Mesenchymal stem cell (in vitro differentiated cells and primary cell): ENCODE measurements around the gene ZFYVE1.

Experiments used
- DNase-seq: peaks from one replicate; pipeline ENCODE4 v3.0.0-alpha.2; 2013
- H2AFZ ChIP-seq: one replicate; pipeline ENCODE4 v1.6.1; 2013; ENCODE audit warnings: low read depth, mild to moderate bottlenecking, control low read depth, inconsistent platforms, low read length, moderate library complexity
- H2AK5ac ChIP-seq: 2 replicates; pipeline ENCODE4 v1.6.1; 2013; ENCODE audit warnings: low read length, moderate library complexity, mild to moderate bottlenecking, inconsistent platforms; ENCODE audit not compliant: severe bottlenecking
- H2BK120ac ChIP-seq: one replicate; pipeline ENCODE4 v1.6.1; 2013; ENCODE audit warnings: low read depth, mild to moderate bottlenecking, inconsistent platforms, low read length, moderate library complexity
- H2BK12ac ChIP-seq, 2 experiments: one replicate each; pipeline ENCODE4 v1.6.1; 2013; ENCODE audit warnings: inconsistent platforms in 2 of 2, low read length in 2 of 2, mild to moderate bottlenecking in 2 of 2, moderate library complexity in 2 of 2, control low read depth in 1 of 2
- H2BK15ac ChIP-seq: one replicate; pipeline ENCODE4 v1.6.1; 2013; ENCODE audit warnings: mild to moderate bottlenecking, low read depth, inconsistent platforms; ENCODE audit not compliant: poor library complexity, severe bottlenecking
- H2BK5ac ChIP-seq: 2 replicates; pipeline ENCODE4 v1.6.1; 2013; ENCODE audit warnings: low read depth, mild to moderate bottlenecking, low read length, control low read depth, inconsistent platforms; ENCODE audit not compliant: poor library complexity, severe bottlenecking
- H3K14ac ChIP-seq, 2 experiments: one replicate each; pipeline ENCODE4 v1.6.1; 2013; ENCODE audit warnings: inconsistent platforms in 2 of 2, low read length in 2 of 2, control low read depth in 1 of 2, mild to moderate bottlenecking in 1 of 2, moderate library complexity in 1 of 2
- H3K18ac ChIP-seq, 2 experiments: one replicate each; pipeline ENCODE4 v1.6.1; 2013; ENCODE audit warnings: inconsistent platforms in 2 of 2, low read length in 2 of 2, control low read depth in 1 of 2, low read depth in 1 of 2, mild to moderate bottlenecking in 1 of 2
- H3K23ac ChIP-seq, 2 experiments: one replicate each; pipeline ENCODE4 v1.6.1; 2013; ENCODE audit warnings: inconsistent platforms in 2 of 2, low read length in 2 of 2, mild to moderate bottlenecking in 2 of 2, moderate library complexity in 2 of 2, control low read depth in 1 of 2
- H3K27ac ChIP-seq: 2 replicates; pipeline ENCODE4 v1.5.1; 2013; ENCODE audit warnings: mild to moderate bottlenecking, moderate library complexity, low read length, control low read depth, inconsistent platforms; ENCODE audit not compliant: poor library complexity, severe bottlenecking
- H3K27me3 ChIP-seq, 2 experiments: 2 replicates each; pipeline versions ENCODE4 v1.6.1 to v1.7.0; 2013; ENCODE audit warnings: low read length in 2 of 2, mild to moderate bottlenecking in 2 of 2, moderate library complexity in 2 of 2, control low read depth in 1 of 2, inconsistent platforms in 1 of 2; ENCODE audit not compliant: control insufficient read depth in 1 of 2, insufficient read depth in 1 of 2
- H3K36me3 ChIP-seq, 2 experiments: 2 replicates each; pipeline versions ENCODE4 v1.6.1 to v1.7.0; 2013; ENCODE audit warnings: low read length in 2 of 2, control low read depth in 1 of 2, inconsistent platforms in 1 of 2, low read depth in 1 of 2, mild to moderate bottlenecking in 1 of 2; ENCODE audit not compliant: insufficient read depth in 2 of 2, control insufficient read depth in 1 of 2
- H3K4ac ChIP-seq, 2 experiments: one replicate each; pipeline ENCODE4 v1.6.1; 2013; ENCODE audit warnings: inconsistent platforms in 2 of 2, low read length in 2 of 2, mild to moderate bottlenecking in 2 of 2, moderate library complexity in 2 of 2, control low read depth in 1 of 2, low read depth in 1 of 2
- H3K4me1 ChIP-seq: 2 replicates; pipeline ENCODE4 v1.6.1; 2013; ENCODE audit warnings: low read depth, low read length, control low read depth; ENCODE audit not compliant: control insufficient read depth, insufficient read depth
- H3K4me2 ChIP-seq: 2 replicates; pipeline ENCODE4 v1.6.1; 2013; ENCODE audit warnings: low read length, mild to moderate bottlenecking, inconsistent platforms; ENCODE audit not compliant: poor library complexity, severe bottlenecking
- H3K4me3 ChIP-seq, 2 experiments: 2 replicates each; pipeline versions ENCODE4 v1.5.1 to v1.7.0; 2013; ENCODE audit warnings: low read length in 2 of 2, mild to moderate bottlenecking in 2 of 2, control low read depth in 1 of 2, low read depth in 1 of 2; ENCODE audit not compliant: insufficient read depth in 1 of 2
- H3K79me1 ChIP-seq: replicated peaks from 2 replicates; pipeline ENCODE4 v1.6.1; 2013; ENCODE audit warnings: mild to moderate bottlenecking, control low read depth, low read length, inconsistent platforms; ENCODE audit not compliant: poor library complexity, severe bottlenecking
- H3K9ac ChIP-seq: 2 replicates; pipeline ENCODE4 v1.7.0; 2013; ENCODE audit warnings: mild to moderate bottlenecking, low read length, moderate library complexity
- H3K9me3 ChIP-seq: 2 replicates; pipeline ENCODE4 v1.7.0; 2013; ENCODE audit warnings: mild to moderate bottlenecking, low read length; ENCODE audit not compliant: control insufficient read depth
- H4K8ac ChIP-seq: one replicate; pipeline ENCODE4 v1.6.1; 2013; ENCODE audit warnings: inconsistent platforms, mild to moderate bottlenecking, low read length, moderate library complexity
- H4K91ac ChIP-seq: one replicate; pipeline ENCODE4 v1.6.1; 2013; ENCODE audit warnings: mild to moderate bottlenecking, low read length, inconsistent platforms
- WGBS: methylation state at CpG from one replicate; pipeline ENCODE4 v1.1.7; 2013; ENCODE audit warnings: mixed read lengths; 5-methylcytosine and 5-hydroxymethylcytosine counted together

Gene ZFYVE1

GRCh38 chr14:72999316-72999715, 27.6 kb downstream of the ZFYVE1 start:
- Histone ChIP-seq H2AK5ac (no peak overlapping the region), H3K9ac (no peak overlapping the region), H3K23ac (no peak overlapping the region), H3K18ac (no peak overlapping the region), H3K4me1 (no peaks in the 10 kb centered on the region), H2BK15ac (no peak overlapping the region), H4K8ac (no peak overlapping the region), H4K91ac (no peak overlapping the region), H3K79me1 (peaks cover 35% of the 10 kb centered on the region), H3K36me3 (peaks cover 37 to 80% of the 10 kb centered on the region in 2 experiments), H3K27ac (no peak overlapping the region), H2AFZ (no peak overlapping the region), H3K9me3 (no peaks in the 10 kb centered on the region), H3K4me2 (no peak overlapping the region), H2BK120ac (no peak overlapping the region), H3K4ac (no peak overlapping the region), H3K4me3 (no peak overlapping the region), H3K14ac (no peak overlapping the region), H2BK5ac (no peak overlapping the region), H2BK12ac (no peak overlapping the region), H3K27me3 (no peaks in the 10 kb centered on the region)
- 100% methylated on average over 4 of the region's 4 CpGs for WGBS
- no peak for DNase-seq

DNA sequence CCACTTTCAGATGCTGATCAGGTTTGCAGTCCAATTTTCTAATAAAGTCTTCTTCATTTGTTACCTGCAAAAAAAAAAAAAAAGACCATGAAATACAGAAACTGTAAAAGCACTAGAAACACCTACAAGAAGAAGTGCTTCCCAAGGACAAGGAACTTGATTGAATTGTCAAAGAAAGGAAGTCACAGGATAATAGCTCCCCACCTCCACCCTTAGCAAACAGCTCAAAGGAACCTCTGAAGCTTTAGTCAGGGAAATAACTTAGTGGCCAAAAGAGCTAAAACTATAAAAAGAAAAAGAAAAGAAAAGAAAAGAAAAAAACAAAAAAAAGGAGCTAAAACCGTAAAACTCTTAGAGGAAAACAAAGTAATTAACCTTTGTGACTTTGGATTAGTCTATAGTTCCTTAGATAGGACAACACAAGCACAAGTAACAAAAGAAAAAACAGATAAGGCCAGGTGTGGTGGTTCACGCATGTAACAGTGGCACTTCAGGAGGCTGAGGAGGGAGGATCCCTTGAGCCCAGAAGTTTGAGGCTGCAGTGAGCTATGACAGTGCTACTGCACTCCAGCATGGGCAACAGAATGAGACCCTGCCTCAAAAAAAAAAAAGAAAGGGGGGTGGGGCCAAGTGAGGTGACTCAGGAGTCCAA, 28.5 kb downstream of the ZFYVE1 start:
- Histone ChIP-seq H3K36me3 (peaks cover 34 to 73% of the 10 kb centered on the region in 2 experiments), H3K4me3 (no peak overlapping the region), H3K9me3 (no peaks in the 10 kb centered on the region), H2AFZ (no peak overlapping the region), H3K18ac (no peak overlapping the region), H3K4ac (no peak overlapping the region), H4K8ac (no peak overlapping the region), H2BK15ac (no peak overlapping the region), H3K4me1 (no peaks in the 10 kb centered on the region), H3K27me3 (no peaks in the 10 kb centered on the region), H2BK120ac (no peak overlapping the region), H3K9ac (no peak overlapping the region), H3K79me1 (peaks cover 31% of the 10 kb centered on the region), H2AK5ac (no peak overlapping the region), H2BK5ac (no peak overlapping the region), H3K27ac (no peak overlapping the region), H3K14ac (no peak overlapping the region), H2BK12ac (no peak overlapping the region), H3K4me2 (no peak overlapping the region), H4K91ac (no peak overlapping the region), H3K23ac (no peak overlapping the region)
- 100% methylated on average over 1 of the region's 2 CpGs for WGBS
- no peak for DNase-seq

- no peak for DNase-seq
- H3K4ac ChIP-seq, result no peak overlapping the region
- no peak overlapping the region for H3K23ac ChIP-seq
- no peak overlapping the region for H2BK5ac ChIP-seq
- no peak overlapping the region for H4K8ac ChIP-seq
- H3K4me2 ChIP-seq, result no peak overlapping the region
- no peaks in the 10 kb centered on the region for H3K9me3 ChIP-seq
- H2AK5ac ChIP-seq, result no peak overlapping the region
- H3K4me3 ChIP-seq, result no peak overlapping the region
- no peak overlapping the region for H3K9ac ChIP-seq
- H2BK15ac ChIP-seq, result no peak overlapping the region
- no peak overlapping the region for H2AFZ ChIP-seq
- peaks cover 34% of the 10 kb centered on the region for H3K79me1 ChIP-seq
- H4K91ac ChIP-seq, result no peak overlapping the region
- WGBS, result 93% methylated on average over 6 of the region's 6 CpGs
- no peak overlapping the region for H3K14ac ChIP-seq
- no peak overlapping the region for H2BK12ac ChIP-seq
- H2BK120ac ChIP-seq, result no peak overlapping the region
- no peak overlapping the region for H3K18ac ChIP-seq
- H3K27me3 ChIP-seq, result no peaks in the 10 kb centered on the region
- no peak overlapping the region for H3K27ac ChIP-seq
- peaks cover 42 to 83% of the 10 kb centered on the region in 2 experiments for H3K36me3 ChIP-seq
- H3K4me1 ChIP-seq, result no peaks in the 10 kb centered on the region
Measured at GRCh38 chr14:72996916-72997315, 30.0 kb downstream of the ZFYVE1 start.

DNA sequence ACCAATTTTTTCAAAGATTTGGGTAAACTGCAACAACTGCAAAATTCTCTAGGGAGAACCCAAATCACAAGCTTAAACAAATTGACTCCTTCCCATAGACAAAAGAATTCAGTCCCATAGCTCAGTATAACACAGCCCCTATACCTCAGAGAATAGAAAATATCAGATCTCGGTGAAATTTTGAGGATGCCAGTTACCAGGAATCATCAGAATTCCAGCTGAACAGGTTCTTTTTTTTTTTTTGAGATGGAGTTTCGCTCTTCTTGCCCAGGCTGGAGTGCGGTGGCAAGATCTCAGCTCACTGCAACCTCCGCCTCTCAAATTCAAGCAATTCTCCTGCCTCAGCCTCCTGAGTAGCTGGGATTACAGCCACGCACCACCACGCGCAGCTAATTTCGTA, 36.7 kb downstream of the ZFYVE1 start:
- no peak overlapping the region for H2BK12ac ChIP-seq
- no peak overlapping the region for H4K8ac ChIP-seq
- H2BK15ac ChIP-seq, result no peak overlapping the region
- WGBS, result 100% methylated on average over 8 of the region's 8 CpGs
- H4K91ac ChIP-seq, result no peak overlapping the region
- no peak overlapping the region for H2AFZ ChIP-seq
- H2AK5ac ChIP-seq, result no peak overlapping the region
- H3K27ac ChIP-seq, result no peak overlapping the region
- H3K4me3 ChIP-seq, result no peak overlapping the region
- H3K14ac ChIP-seq, result no peak overlapping the region
- DNase-seq, result no peak
- no peak overlapping the region for H3K4me2 ChIP-seq
- H2BK5ac ChIP-seq, result no peak overlapping the region
- H3K9me3 ChIP-seq, result no peaks in the 10 kb centered on the region
- no peak overlapping the region for H3K23ac ChIP-seq
- no peak overlapping the region for H3K9ac ChIP-seq
- no peak overlapping the region for H3K4ac ChIP-seq
- no peak overlapping the region for H3K18ac ChIP-seq
- H2BK120ac ChIP-seq, result no peak overlapping the region
- peaks cover 31% of the 10 kb centered on the region for H3K79me1 ChIP-seq
- no peaks in the 10 kb centered on the region for H3K4me1 ChIP-seq
- no peaks in the 10 kb centered on the region for H3K27me3 ChIP-seq
- peaks cover 44 to 66% of the 10 kb centered on the region in 2 experiments for H3K36me3 ChIP-seq
